GM12801 (cell line): ENCODE measurements around the gene APOL6.

Experiments
- TF ChIP-seq, protein P1 (sequence below): IDR thresholded peaks from one replicate; pipeline ENCODE4 v1.5.1; 2011; ENCODE audit warnings: control low read depth; ENCODE audit not compliant: insufficient read length; ENCODE audit errors: extremely low read depth

Gene APOL6

DNA sequence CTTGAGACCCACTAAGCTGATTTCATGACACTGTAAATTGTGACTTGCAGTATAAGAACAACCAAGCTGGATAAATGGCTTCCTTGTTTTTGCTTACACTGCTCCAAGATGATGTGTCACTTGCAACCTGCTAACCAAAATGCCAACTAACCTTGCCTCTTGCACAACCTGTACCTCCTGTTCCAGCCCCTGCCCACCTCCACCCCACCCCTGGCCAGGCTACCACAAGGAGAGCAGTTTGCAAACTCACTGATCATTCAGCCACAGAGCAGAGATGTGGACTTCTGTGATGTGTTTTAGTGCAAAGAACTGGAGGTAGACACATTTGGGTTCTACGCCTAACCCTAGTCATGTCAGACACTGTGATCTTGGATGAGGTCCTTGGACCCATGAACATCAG lies 4.3 kb upstream of the APOL6 start:
- TF ChIP-seq, protein P1, sequence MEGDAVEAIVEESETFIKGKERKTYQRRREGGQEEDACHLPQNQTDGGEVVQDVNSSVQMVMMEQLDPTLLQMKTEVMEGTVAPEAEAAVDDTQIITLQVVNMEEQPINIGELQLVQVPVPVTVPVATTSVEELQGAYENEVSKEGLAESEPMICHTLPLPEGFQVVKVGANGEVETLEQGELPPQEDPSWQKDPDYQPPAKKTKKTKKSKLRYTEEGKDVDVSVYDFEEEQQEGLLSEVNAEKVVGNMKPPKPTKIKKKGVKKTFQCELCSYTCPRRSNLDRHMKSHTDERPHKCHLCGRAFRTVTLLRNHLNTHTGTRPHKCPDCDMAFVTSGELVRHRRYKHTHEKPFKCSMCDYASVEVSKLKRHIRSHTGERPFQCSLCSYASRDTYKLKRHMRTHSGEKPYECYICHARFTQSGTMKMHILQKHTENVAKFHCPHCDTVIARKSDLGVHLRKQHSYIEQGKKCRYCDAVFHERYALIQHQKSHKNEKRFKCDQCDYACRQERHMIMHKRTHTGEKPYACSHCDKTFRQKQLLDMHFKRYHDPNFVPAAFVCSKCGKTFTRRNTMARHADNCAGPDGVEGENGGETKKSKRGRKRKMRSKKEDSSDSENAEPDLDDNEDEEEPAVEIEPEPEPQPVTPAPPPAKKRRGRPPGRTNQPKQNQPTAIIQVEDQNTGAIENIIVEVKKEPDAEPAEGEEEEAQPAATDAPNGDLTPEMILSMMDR = no peak

DNA sequence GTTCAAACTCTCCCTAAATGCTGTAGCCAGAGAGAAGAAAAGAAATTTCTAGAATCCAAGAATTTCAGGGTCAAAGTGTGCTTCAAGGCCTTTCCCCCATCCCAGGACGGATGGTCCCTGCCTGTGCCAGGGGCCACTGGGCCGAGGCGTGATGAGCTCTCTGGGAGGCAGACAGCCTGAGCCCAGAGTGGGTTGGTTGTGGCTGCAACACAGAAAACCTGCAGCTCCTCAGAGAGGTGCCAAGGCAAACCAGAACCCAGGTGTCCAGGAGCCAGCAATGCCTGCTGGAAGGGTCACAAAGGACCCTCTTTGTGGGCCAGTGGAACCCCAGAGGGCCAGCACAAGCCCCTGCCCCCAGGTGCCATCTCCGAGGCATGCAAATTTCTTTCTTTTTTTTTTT lies 2.6 kb upstream of the APOL6 start:
- TF ChIP-seq, protein P1 = no peak

DNA sequence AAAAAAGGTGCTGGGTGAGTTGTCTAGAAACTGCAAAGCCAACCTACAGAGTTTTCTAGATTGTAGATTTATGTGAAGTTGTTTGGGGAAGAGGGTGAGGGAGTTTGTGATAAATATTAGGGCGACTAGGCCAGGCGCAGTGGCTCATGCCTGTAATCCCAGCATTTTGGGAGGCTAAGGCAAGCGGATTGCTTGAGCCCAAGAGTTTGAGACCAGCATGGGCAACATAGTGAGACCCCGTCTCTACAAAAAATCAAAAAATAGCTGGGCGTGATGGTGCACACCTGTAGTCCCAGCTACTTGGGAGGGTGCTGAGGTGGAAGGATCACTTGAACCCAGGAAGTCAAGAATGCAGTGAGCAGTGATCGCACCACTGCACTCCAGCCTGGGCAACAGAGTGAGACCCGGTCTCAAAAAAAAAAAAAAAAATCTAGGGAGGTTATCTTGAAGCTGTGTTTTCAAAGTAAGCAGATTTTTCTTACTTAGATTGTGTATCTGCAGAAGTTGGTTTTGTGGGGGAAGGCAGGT lies 844 bp downstream of the APOL6 start:
- TF ChIP-seq, protein P1 = no peak

DNA sequence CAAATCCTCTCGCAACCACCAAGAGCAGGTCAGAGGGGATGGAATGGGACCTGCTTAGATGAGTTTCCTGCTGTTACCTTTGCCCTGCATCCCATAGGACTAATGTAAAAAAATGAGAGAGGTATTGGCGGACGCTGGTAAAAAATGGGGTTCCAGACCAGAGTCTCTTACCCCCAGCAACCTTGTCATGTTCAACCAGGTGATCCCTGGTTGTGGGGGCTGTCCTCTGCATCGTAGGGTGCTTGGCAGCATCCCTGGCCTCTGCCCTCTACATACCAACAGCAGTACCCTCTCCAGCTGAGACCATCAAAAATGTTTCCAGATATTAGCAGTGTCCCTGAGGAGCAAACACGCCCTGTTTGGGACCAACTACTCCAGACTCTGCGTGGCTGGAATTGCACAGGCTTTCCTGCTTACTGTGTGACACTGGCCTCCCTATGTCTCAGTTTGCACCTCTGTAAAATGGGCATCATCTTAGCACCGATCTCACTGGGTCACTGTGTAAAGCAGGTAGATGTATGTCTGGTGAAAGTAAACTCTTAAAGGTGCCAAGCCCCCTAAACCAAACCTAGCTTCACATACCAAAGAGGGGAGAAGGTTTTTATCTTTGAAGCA lies 1.5 kb downstream of the APOL6 start:
- TF ChIP-seq, protein P1 = no peak

DNA sequence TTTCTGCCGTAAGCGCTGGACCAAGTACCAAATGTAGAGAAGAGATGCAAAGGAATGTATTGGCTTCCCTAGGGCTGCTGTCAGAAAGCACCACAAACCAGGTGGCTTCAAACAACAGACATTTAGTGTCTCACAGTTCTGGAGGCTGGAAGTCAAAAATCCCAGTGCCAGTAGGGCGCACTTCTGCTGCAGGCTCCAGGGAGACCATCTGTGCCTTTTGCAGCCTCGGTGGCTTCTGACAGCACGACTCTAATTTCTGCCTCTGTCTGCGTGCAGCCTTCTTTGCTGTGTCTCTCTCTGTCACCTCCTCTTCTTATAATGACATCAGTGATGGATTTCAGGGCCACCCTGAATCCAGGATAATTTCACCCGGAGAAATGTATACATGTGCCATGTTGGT lies 2.8 kb downstream of the APOL6 start:
- TF ChIP-seq, protein P1 = no peak

DNA sequence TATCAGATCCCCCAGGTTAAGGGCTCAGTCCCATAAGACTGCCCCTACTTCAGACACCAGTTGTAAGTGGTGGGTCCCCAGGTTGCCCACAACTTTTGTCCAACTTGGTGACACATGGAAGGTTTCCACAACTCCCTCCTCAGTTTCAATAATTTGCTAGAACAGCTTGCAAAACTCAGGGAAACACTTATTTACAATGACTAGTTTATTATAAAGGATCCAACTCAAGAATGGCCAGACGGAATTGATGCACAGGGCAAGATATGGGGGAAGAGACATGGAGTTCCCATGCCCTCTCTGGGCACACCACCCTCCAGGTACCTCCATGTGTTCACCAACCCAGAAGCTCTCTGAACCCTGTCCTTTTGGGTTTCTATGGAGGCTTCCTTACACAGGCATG lies 5.6 kb downstream of the APOL6 start:
- TF ChIP-seq, protein P1 = no peak

DNA sequence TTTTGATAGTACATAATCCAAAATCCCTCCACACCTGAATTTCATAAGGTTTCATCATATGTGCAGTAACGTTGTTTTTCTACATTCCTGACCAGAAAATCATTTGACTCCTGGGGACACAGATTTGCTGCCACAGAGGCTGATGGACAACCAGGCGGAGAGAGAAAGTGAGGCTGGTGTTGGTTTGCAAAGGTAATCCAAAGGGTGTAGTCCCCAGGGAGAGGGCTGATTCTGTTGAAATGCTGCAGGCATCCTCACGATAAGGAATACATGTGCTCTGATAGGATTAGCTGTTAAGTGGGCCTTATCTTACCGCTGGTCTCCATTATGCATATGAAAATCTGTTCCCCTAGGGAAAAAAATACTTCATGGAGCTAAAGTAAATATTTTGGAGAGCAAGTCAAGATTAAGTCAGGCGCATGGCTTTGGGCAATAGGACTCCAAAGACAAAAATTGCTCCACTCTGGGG lies 8.1 kb downstream of the APOL6 start:
- TF ChIP-seq, protein P1 = no peak
